Measurements from ENCODE around the gene PANK1.

PANK1 gene

DNA sequence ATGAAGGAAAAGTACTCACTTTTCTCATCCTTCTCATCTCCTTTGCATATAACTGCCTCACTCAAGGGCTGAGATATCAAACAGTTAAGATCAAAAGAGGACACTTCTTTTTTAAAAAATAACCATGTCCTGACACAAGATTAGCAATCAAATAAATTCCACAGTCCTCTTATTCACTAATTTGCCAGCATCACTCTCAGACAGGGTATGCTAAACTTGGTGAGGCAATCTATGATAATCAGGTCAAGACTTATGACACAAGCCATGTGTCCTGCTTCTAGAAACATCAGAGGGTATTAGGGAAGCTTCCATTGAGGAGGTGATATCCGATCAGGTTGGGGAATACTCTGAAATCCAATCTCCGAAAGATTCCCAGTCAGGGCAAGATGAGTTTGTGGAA, 10.4 kb downstream of the PANK1 start:
- Histone ChIP-seq H3K4me2 (ENCODE audit: low read length) (no peak overlapping the region), H2AFZ (ENCODE audit: low read depth, low read length) (no peak overlapping the region), H3K27ac (ENCODE audit: low read length) (no peak overlapping the region), H3K4me3 (ENCODE audit: low read length) (no peak overlapping the region), H3K79me2 (ENCODE audit: low read length) (peaks cover 19% of the 10 kb centered on the region), H3K4me1 (ENCODE audit: low read length) (no peaks in the 10 kb centered on the region), H3K9me3 (ENCODE audit: insufficient read depth, low read length) (no peaks in the 10 kb centered on the region), H4K20me1 (ENCODE audit: insufficient read depth, low read length) (peaks cover 5% of the 10 kb centered on the region), H3K9ac (ENCODE audit: low read length) (no peak overlapping the region), H3K36me3 (replicated peaks; ENCODE audit: low read depth, low read length) (peaks cover 12% of the 10 kb centered on the region), H3K27me3 (ENCODE audit: low read depth, low read length) (no peaks in the 10 kb centered on the region)
- TF ChIP-seq, protein P1, sequence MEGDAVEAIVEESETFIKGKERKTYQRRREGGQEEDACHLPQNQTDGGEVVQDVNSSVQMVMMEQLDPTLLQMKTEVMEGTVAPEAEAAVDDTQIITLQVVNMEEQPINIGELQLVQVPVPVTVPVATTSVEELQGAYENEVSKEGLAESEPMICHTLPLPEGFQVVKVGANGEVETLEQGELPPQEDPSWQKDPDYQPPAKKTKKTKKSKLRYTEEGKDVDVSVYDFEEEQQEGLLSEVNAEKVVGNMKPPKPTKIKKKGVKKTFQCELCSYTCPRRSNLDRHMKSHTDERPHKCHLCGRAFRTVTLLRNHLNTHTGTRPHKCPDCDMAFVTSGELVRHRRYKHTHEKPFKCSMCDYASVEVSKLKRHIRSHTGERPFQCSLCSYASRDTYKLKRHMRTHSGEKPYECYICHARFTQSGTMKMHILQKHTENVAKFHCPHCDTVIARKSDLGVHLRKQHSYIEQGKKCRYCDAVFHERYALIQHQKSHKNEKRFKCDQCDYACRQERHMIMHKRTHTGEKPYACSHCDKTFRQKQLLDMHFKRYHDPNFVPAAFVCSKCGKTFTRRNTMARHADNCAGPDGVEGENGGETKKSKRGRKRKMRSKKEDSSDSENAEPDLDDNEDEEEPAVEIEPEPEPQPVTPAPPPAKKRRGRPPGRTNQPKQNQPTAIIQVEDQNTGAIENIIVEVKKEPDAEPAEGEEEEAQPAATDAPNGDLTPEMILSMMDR (IDR thresholded peaks at IDR 0.05; ENCODE audit: low read depth, low read length), result no peak
- TF ChIP-seq EZH2phosphoT487 (IDR thresholded peaks at IDR 0.05; ENCODE audit: low read depth), result no peak

DNA sequence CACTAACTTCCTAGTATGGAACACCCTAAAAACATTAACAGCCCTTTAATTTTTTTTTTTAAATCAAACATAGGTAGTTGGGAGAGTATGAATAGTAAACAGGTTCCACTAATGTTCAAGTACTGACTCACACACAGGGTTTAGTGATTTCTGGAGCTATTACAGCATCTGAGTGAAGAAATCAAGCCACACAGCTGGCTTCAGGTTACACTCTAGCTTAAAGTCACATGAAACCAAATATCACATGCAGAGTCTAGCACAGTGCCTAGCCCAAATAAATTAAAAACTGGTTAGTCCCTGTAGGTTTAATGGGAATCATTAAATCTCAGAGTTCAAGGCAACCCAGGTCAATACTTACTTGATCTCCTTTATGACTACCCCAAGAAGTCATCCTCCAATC, 11.6 kb downstream of the PANK1 start:
- Histone ChIP-seq H3K9ac (ENCODE audit: low read length) (no peak overlapping the region), H3K9me3 (ENCODE audit: insufficient read depth, low read length) (no peaks in the 10 kb centered on the region), H3K27me3 (ENCODE audit: low read depth, low read length) (no peaks in the 10 kb centered on the region), H3K4me3 (ENCODE audit: low read length) (no peak overlapping the region), H3K79me2 (ENCODE audit: low read length) (peaks cover 10% of the 10 kb centered on the region), H4K20me1 (ENCODE audit: insufficient read depth, low read length) (no peaks in the 10 kb centered on the region; the same call in 1 of the 2 replicates), H3K36me3 (replicated peaks; ENCODE audit: low read depth, low read length) (peaks cover 12% of the 10 kb centered on the region), H3K4me1 (ENCODE audit: low read length) (no peaks in the 10 kb centered on the region), H3K4me2 (ENCODE audit: low read length) (no peak overlapping the region), H3K27ac (ENCODE audit: low read length) (no peak overlapping the region), H2AFZ (ENCODE audit: low read depth, low read length) (no peak overlapping the region)
- no peak for TF ChIP-seq EZH2phosphoT487 (IDR thresholded peaks at IDR 0.05; ENCODE audit: low read depth)
- TF ChIP-seq, protein P1 (IDR thresholded peaks at IDR 0.05; ENCODE audit: low read depth, low read length), result no peak

DNA sequence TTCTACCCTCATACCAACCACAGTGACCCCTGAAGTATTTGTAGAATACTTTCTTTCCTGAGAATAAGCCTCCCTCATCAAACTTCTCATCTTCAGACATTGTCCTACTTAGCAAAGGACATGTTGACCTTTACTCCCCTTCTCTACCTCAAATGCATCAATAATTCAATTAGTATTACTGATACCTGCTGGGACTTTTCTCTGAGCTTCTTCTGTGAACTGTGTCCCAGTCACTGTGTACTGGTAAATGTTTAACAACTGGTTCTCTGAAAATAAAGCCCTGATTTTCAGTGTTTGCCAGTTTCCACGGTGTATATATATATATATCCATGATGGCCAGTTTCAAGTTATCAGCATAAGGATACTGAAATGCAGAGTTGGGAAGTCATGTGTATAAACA, 12.2 kb downstream of the PANK1 start:
- no peaks in the 10 kb centered on the region for H3K27me3 ChIP-seq (ENCODE audit: low read depth, low read length)
- no peaks in the 10 kb centered on the region for H3K9me3 ChIP-seq (ENCODE audit: insufficient read depth, low read length)
- H3K4me3 ChIP-seq (ENCODE audit: low read length), result no peak overlapping the region
- no peaks in the 10 kb centered on the region; the same call in 1 of the 2 replicates for H4K20me1 ChIP-seq (ENCODE audit: insufficient read depth, low read length)
- H3K79me2 ChIP-seq (ENCODE audit: low read length), result peaks cover 10% of the 10 kb centered on the region
- H3K4me2 ChIP-seq (ENCODE audit: low read length), result no peak overlapping the region
- peaks cover 12% of the 10 kb centered on the region for H3K36me3 ChIP-seq (replicated peaks; ENCODE audit: low read depth, low read length)
- H2AFZ ChIP-seq (ENCODE audit: low read depth, low read length), result no peak overlapping the region
- no peak overlapping the region for H3K9ac ChIP-seq (ENCODE audit: low read length)
- TF ChIP-seq, protein P1 (IDR thresholded peaks at IDR 0.05; ENCODE audit: low read depth, low read length), result no peak
- TF ChIP-seq EZH2phosphoT487 (IDR thresholded peaks at IDR 0.05; ENCODE audit: low read depth), result no peak
- H3K4me1 ChIP-seq (ENCODE audit: low read length), result peaks cover 5% of the 10 kb centered on the region
- H3K27ac ChIP-seq (ENCODE audit: low read length), result no peak overlapping the region

DNA sequence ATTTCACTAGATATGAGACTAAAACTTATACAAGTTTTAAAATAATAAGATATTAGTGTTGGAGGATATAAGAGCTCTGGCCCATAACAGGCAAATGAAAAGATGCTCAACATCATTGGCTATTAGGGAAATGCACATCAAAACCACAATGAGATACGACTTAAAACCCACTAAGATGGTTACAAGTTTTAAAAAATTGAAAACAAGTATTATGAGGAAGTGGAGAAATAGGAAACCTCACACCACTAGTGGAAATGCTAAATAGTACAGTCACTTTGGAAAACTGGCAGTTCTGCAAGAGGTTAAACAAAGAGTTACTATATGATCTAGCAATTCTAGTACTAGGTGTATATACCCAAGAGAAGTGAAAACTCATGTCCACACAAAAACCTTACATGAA, 17.2 kb downstream of the PANK1 start:
- H3K36me3 ChIP-seq (replicated peaks; ENCODE audit: low read depth, low read length), result no peaks in the 10 kb centered on the region
- no peak overlapping the region for H3K9ac ChIP-seq (ENCODE audit: low read length)
- H2AFZ ChIP-seq (ENCODE audit: low read depth, low read length), result no peak overlapping the region
- no peaks in the 10 kb centered on the region for H3K9me3 ChIP-seq (ENCODE audit: insufficient read depth, low read length)
- peaks cover 3% of the 10 kb centered on the region for H3K79me2 ChIP-seq (ENCODE audit: low read length)
- peaks cover 6% of the 10 kb centered on the region for H3K4me1 ChIP-seq (ENCODE audit: low read length)
- TF ChIP-seq, protein P1 (IDR thresholded peaks at IDR 0.05; ENCODE audit: low read depth, low read length), result no peak
- no peak for TF ChIP-seq EZH2phosphoT487 (IDR thresholded peaks at IDR 0.05; ENCODE audit: low read depth)
- no peak overlapping the region for H3K27ac ChIP-seq (ENCODE audit: low read length)
- no peak overlapping the region for H3K4me2 ChIP-seq (ENCODE audit: low read length)
- no peaks in the 10 kb centered on the region for H4K20me1 ChIP-seq (ENCODE audit: insufficient read depth, low read length)
- no peak overlapping the region for H3K4me3 ChIP-seq (ENCODE audit: low read length)
- H3K27me3 ChIP-seq (ENCODE audit: low read depth, low read length), result no peaks in the 10 kb centered on the region
